C4-2B (cell line): Measurements from ENCODE around the gene ATAD2B.

Source experiments
- CTCF ChIP-seq: fragments of 450-650 bp; conservative IDR thresholded peaks from 2 replicates; pipeline ENCODE4 v1.5.1; 2017; ENCODE audit warnings: mild to moderate bottlenecking
- ZFX ChIP-seq: fragments of 450-650 bp; IDR thresholded peaks from 2 replicates; pipeline ENCODE4 v1.6.1; 2017

DNA sequence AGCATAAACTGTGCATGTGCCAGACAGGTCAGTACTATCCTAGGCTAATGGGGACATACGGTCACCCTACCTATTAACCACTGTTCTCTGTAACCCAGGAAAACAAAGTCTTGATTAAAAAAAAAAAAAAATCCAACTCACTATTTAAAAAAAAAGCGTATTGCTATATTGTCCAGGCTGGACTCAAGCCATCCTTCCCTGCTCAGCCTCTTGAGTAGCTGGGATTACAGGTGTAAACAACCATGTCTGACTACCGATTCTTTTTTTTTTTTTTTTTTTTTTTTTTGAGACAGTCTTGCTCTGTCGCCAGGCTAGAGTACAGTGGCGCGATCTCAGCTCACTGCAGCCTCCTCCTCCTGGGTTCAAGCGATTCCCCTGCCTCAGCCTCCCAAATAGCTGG lies 11.6 kb downstream of the ATAD2B start:
- TF ChIP-seq CTCF (no peak), ZFX (no peak)
